ENCODE results near the gene CEP128. TPM values are rescaled to one million over a fixed set of nuclear protein-coding genes. Genes with fewer than 3 reads are reported as not detected.

CEP128 gene
- total RNA-seq, 1 experiment from 2014 or later, result 27.3 TPM

- no TSS peak for BruUV-seq (replicated peaks)
- ChIA-PET CTCF (no interaction called here), POLR2A (ENCODE audit: low non-redundant PET) (no interaction called here)
- Histone ChIP-seq H3K4me1 (ENCODE audit: insufficient read depth, low read length, poor library complexity, severe bottlenecking) (no peaks in the 10 kb centered on the region), H3K36me3 (ENCODE audit: insufficient read depth, low read length, poor library complexity, severe bottlenecking) (no peaks in the 10 kb centered on the region), H3K27me3 (replicated peaks; ENCODE audit: insufficient read depth, low read depth, low read length, poor library complexity) (no peaks in the 10 kb centered on the region), H3K27ac (ENCODE audit: low read depth, low read length, poor library complexity, severe bottlenecking) (no peak overlapping the region), H3K9me3 (ENCODE audit: low read depth, low read length, poor library complexity, severe bottlenecking) (no peaks in the 10 kb centered on the region), H3K4me3 (ENCODE audit: low read depth, low read length, poor library complexity, severe bottlenecking) (no peak overlapping the region)
- TF ChIP-seq CTCF (conservative IDR thresholded peaks at IDR 0.05; ENCODE audit: low read depth, low read length) (no peak), EZH2 (IDR thresholded peaks at IDR 0.05; ENCODE audit: borderline replicate concordance, low read depth, low read length, poor library complexity, severe bottlenecking) (no peak)
- intact Hi-C loops (cut with micrococcal nuclease; ENCODE audit: unreplicated experiment), result no loop called here
- DNase-seq (ENCODE audit: low spot score), result no peak
These were observed 236.1 kb downstream of the CEP128 start for GRCh38 chr14:80705241-80705980.

GRCh38 chr14:80700601-80701000 lies 240.9 kb downstream of the CEP128 start:
- no peak for DNase-seq (ENCODE audit: low spot score)
- TF ChIP-seq EZH2 (IDR thresholded peaks at IDR 0.05; ENCODE audit: borderline replicate concordance, low read depth, low read length, poor library complexity, severe bottlenecking) (no peak), CTCF (conservative IDR thresholded peaks at IDR 0.05; ENCODE audit: low read depth, low read length) (no peak)
- no peaks in the 10 kb centered on the region for H3K27me3 ChIP-seq (replicated peaks; ENCODE audit: insufficient read depth, low read depth, low read length, poor library complexity)
- intact Hi-C loops (cut with micrococcal nuclease; ENCODE audit: unreplicated experiment), result no loop called here
- no peaks in the 10 kb centered on the region for H3K36me3 ChIP-seq (ENCODE audit: insufficient read depth, low read length, poor library complexity, severe bottlenecking)
- H3K27ac ChIP-seq (ENCODE audit: low read depth, low read length, poor library complexity, severe bottlenecking), result no peak overlapping the region
- ChIA-PET POLR2A (ENCODE audit: low non-redundant PET) (no interaction called here), CTCF (no interaction called here)
- no TSS peak for BruUV-seq (replicated peaks)
- H3K9me3 ChIP-seq (ENCODE audit: low read depth, low read length, poor library complexity, severe bottlenecking), result no peaks in the 10 kb centered on the region
- H3K4me3 ChIP-seq (ENCODE audit: low read depth, low read length, poor library complexity, severe bottlenecking), result no peak overlapping the region
- no peaks in the 10 kb centered on the region for H3K4me1 ChIP-seq (ENCODE audit: insufficient read depth, low read length, poor library complexity, severe bottlenecking)

GRCh38 chr14:80699861-80700260 lies 241.7 kb downstream of the CEP128 start:
- ChIA-PET CTCF (no interaction called here), POLR2A (ENCODE audit: low non-redundant PET) (no interaction called here)
- no peaks in the 10 kb centered on the region for H3K27me3 ChIP-seq (replicated peaks; ENCODE audit: insufficient read depth, low read depth, low read length, poor library complexity)
- H3K36me3 ChIP-seq (ENCODE audit: insufficient read depth, low read length, poor library complexity, severe bottlenecking), result no peaks in the 10 kb centered on the region
- H3K4me3 ChIP-seq (ENCODE audit: low read depth, low read length, poor library complexity, severe bottlenecking), result no peak overlapping the region
- DNase-seq (ENCODE audit: low spot score), result no peak
- H3K27ac ChIP-seq (ENCODE audit: low read depth, low read length, poor library complexity, severe bottlenecking), result no peak overlapping the region
- H3K4me1 ChIP-seq (ENCODE audit: insufficient read depth, low read length, poor library complexity, severe bottlenecking), result no peaks in the 10 kb centered on the region
- intact Hi-C loops (cut with micrococcal nuclease; ENCODE audit: unreplicated experiment), result no loop called here
- no peak for TF ChIP-seq CTCF (conservative IDR thresholded peaks at IDR 0.05; ENCODE audit: low read depth, low read length)
- TF ChIP-seq EZH2 (IDR thresholded peaks at IDR 0.05; ENCODE audit: borderline replicate concordance, low read depth, low read length, poor library complexity, severe bottlenecking), result no peak
- no TSS peak for BruUV-seq (replicated peaks)
- no peaks in the 10 kb centered on the region for H3K9me3 ChIP-seq (ENCODE audit: low read depth, low read length, poor library complexity, severe bottlenecking)

Data from A673 (cell line).